H1 (cell line): ENCODE measurements around the gene THYN1. TPM values are rescaled to one million over a fixed set of nuclear protein-coding genes. Genes with fewer than 3 reads are reported as not detected.

Source experiments
- CTCF ChIA-PET: fragments of 300-600 bp; sonication (Branson Sonifier 250); formaldehyde crosslinking; loops from one replicate; lab custom pipeline; 2021; ENCODE audit not compliant: partially characterized antibody; lab: Charles Lee
- POLR2A ChIA-PET: fragments of 300-600 bp; sonication (Branson Sonifier 250); formaldehyde crosslinking; loops from one replicate; lab custom pipeline; 2021; ENCODE audit warnings: inconsistent platforms; ENCODE audit not compliant: partially characterized antibody; lab: Charles Lee
- DNase-seq, 2 experiments: peaks; one replicate each; pipeline versions ENCODE4 v3.0.0 to v3.0.0-alpha.2; 2010 to 2022; ENCODE audit warnings: low spot score in 2 of 2, low read depth in 1 of 2, mixed read lengths in 1 of 2
- FAIRE-seq: peaks from 2 replicates; lab custom pipeline; 2011; peaks lifted over from hg19 to GRCh38; lab: Jason Lieb, UNC
- H2AFZ ChIP-seq: 2 replicates; pipeline ENCODE4 v1.8.1; 2012; ENCODE audit warnings: low read length, inconsistent platforms
- H2AK5ac ChIP-seq: 2 replicates; pipeline ENCODE4 v1.6.1; 2013; ENCODE audit warnings: low read depth, low read length
- H2BK120ac ChIP-seq: replicated peaks from 2 replicates; pipeline ENCODE3; 2013; ENCODE audit warnings: low read depth, low read length, inconsistent platforms
- H2BK12ac ChIP-seq: 2 replicates; pipeline ENCODE4 v1.6.1; 2013; ENCODE audit warnings: low read depth, low read length
- H2BK15ac ChIP-seq: 2 replicates; pipeline ENCODE4 v1.6.1; 2013; ENCODE audit warnings: low read length
- H2BK20ac ChIP-seq: 2 replicates; pipeline ENCODE4 v1.6.1; 2013; ENCODE audit warnings: low read length
- H2BK5ac ChIP-seq: 2 replicates; pipeline ENCODE4 v1.6.1; 2013; ENCODE audit warnings: low read depth, low read length
- H3K14ac ChIP-seq: 2 replicates; pipeline ENCODE4 v1.6.1; 2013; ENCODE audit warnings: inconsistent platforms; ENCODE audit not compliant: insufficient read length
- H3K18ac ChIP-seq: 2 replicates; pipeline ENCODE4 v1.6.1; 2013; ENCODE audit warnings: low read length; ENCODE audit errors: extremely low read depth
- H3K23ac ChIP-seq: 2 replicates; pipeline ENCODE4 v1.6.1; 2013; ENCODE audit warnings: inconsistent platforms; ENCODE audit not compliant: insufficient read length
- H3K23me2 ChIP-seq: 2 replicates; pipeline ENCODE4 v1.6.1; 2013; ENCODE audit warnings: low read depth, low read length
- H3K27ac ChIP-seq: 2 replicates; pipeline ENCODE4 v1.6.1; 2011; ENCODE audit warnings: low read depth, low read length, inconsistent platforms
- H3K27me3 ChIP-seq, 4 experiments: replicated peaks in 1 of 4; 1 replicate in 1 of 4; 2 replicates in 3 of 4; pipeline versions ENCODE4 v1.6.1 to v1.8.1; 2011 to 2013; ENCODE audit warnings: low read length in 3 of 4, mild to moderate bottlenecking in 3 of 4, inconsistent platforms in 2 of 4, mixed read lengths in 2 of 4, moderate library complexity in 1 of 4; ENCODE audit not compliant: control insufficient read depth in 3 of 4, insufficient read depth in 3 of 4; ENCODE audit errors: extremely low read depth in 1 of 4
- H3K36me3 ChIP-seq, 4 experiments: 2 replicates each; pipeline versions ENCODE4 v1.6.1 to v1.8.1; 2011 to 2013; ENCODE audit warnings: mild to moderate bottlenecking in 4 of 4, low read length in 3 of 4, moderate library complexity in 2 of 4, control low read depth in 1 of 4, inconsistent platforms in 1 of 4; ENCODE audit not compliant: insufficient read depth in 4 of 4, control insufficient read depth in 2 of 4
- H3K4ac ChIP-seq: replicated peaks from 2 replicates; pipeline ENCODE3; 2013; ENCODE audit warnings: low read length, low read depth, mixed read lengths, inconsistent platforms; ENCODE audit not compliant: insufficient read length
- H3K4me1 ChIP-seq, 4 experiments: replicated peaks in 1 of 4; 1 replicate in 1 of 4; 2 replicates in 3 of 4; pipeline versions ENCODE4 v1.6.1 to v1.8.1; 2011 to 2013; ENCODE audit warnings: low read length in 3 of 4, inconsistent platforms in 2 of 4, mixed read lengths in 1 of 4; ENCODE audit not compliant: insufficient read depth in 4 of 4, control insufficient read depth in 3 of 4
- H3K4me2 ChIP-seq, 2 experiments: 2 replicates each; pipeline versions ENCODE4 v1.6.1 to v1.8.1; 2011 to 2013; ENCODE audit warnings: low read depth in 2 of 2, low read length in 2 of 2, control low read depth in 1 of 2, inconsistent platforms in 1 of 2, mild to moderate bottlenecking in 1 of 2; ENCODE audit not compliant: insufficient read depth in 1 of 2
- H3K4me3 ChIP-seq, 4 experiments: fragments of 200-600, 300-600 bp in 1 of 4; sonication (generic), shearing (Covaris generic), sonication (Bioruptor Twin) in 1 of 4; 2 replicates each; pipeline versions ENCODE4 v1.5.1 to v1.8.1; 2011 to 2016; ENCODE audit warnings: low read length in 4 of 4, low read depth in 3 of 4, control low read depth in 2 of 4, inconsistent platforms in 2 of 4, mild to moderate bottlenecking in 2 of 4, mixed read lengths in 1 of 4, moderate library complexity in 1 of 4; ENCODE audit not compliant: insufficient read depth in 2 of 4; ENCODE audit errors: extremely low read depth in 1 of 4
- H3K56ac ChIP-seq: replicated peaks from 2 replicates; pipeline ENCODE3; 2013; ENCODE audit warnings: low read depth, mild to moderate bottlenecking, mixed read lengths, low read length, inconsistent platforms; ENCODE audit not compliant: insufficient read length
- H3K79me1 ChIP-seq: 2 replicates; pipeline ENCODE4 v1.6.1; 2013; ENCODE audit warnings: low read depth, low read length, control low read depth
- H3K79me2 ChIP-seq, 2 experiments: 2 replicates each; pipeline versions ENCODE4 v1.6.1 to v1.8.1; 2012 to 2013; ENCODE audit warnings: low read length in 2 of 2, mild to moderate bottlenecking in 2 of 2, inconsistent platforms in 1 of 2; ENCODE audit not compliant: insufficient read depth in 2 of 2, control insufficient read depth in 1 of 2
- H3K9ac ChIP-seq, 4 experiments: replicated peaks in 1 of 4; 1 replicate in 1 of 4; 2 replicates in 3 of 4; pipeline versions ENCODE4 v1.6.1 to v1.8.1; 2011 to 2013; ENCODE audit warnings: low read depth in 3 of 4, low read length in 3 of 4, control low read depth in 2 of 4, mild to moderate bottlenecking in 2 of 4, moderate library complexity in 2 of 4, inconsistent platforms in 1 of 4; ENCODE audit errors: extremely low read depth in 1 of 4
- H3K9me3 ChIP-seq, 2 experiments: 2 replicates each; pipeline versions ENCODE4 v1.6.1 to v1.8.1; 2012 to 2013; ENCODE audit warnings: mild to moderate bottlenecking in 2 of 2, moderate library complexity in 2 of 2, control low read depth in 1 of 2, inconsistent platforms in 1 of 2, low read depth in 1 of 2, low read length in 1 of 2, mixed read lengths in 1 of 2; ENCODE audit not compliant: insufficient read depth in 2 of 2
- H4K20me1 ChIP-seq, 2 experiments: replicated peaks in 1 of 2; 2 replicates each; pipeline versions ENCODE3 to v1.8.1; 2011 to 2013; ENCODE audit warnings: inconsistent platforms in 2 of 2, low read length in 2 of 2, mild to moderate bottlenecking in 1 of 2; ENCODE audit not compliant: insufficient read depth in 2 of 2, control insufficient read depth in 1 of 2
- H4K5ac ChIP-seq: 2 replicates; pipeline ENCODE4 v1.6.1; 2013; ENCODE audit warnings: low read length, low read depth, mixed read lengths, inconsistent platforms; ENCODE audit not compliant: insufficient read length
- H4K8ac ChIP-seq: 2 replicates; pipeline ENCODE4 v1.8.0; 2013; ENCODE audit warnings: mild to moderate bottlenecking, moderate library complexity, low read length, inconsistent platforms; ENCODE audit not compliant: insufficient read depth; ENCODE audit errors: extremely low read depth
- H4K91ac ChIP-seq: replicated peaks from 2 replicates; pipeline ENCODE3; 2013; ENCODE audit warnings: low read length, mixed read lengths, inconsistent platforms; ENCODE audit not compliant: insufficient read length
- CBX8 ChIP-seq: fragments of 300-800, 300-1000 bp; sonication (generic); IDR thresholded peaks from 2 replicates; pipeline ENCODE4 v1.7.1; 2016; ENCODE audit warnings: low read depth, low read length, borderline replicate concordance
- CHD2 ChIP-seq: IDR thresholded peaks from 2 replicates; pipeline ENCODE4 v1.6.1; 2012; ENCODE audit warnings: low read length, improper control_type of control experiment
- CREB1 ChIP-seq: IDR thresholded peaks from 2 replicates; pipeline ENCODE4 v1.6.1; 2012; ENCODE audit warnings: inconsistent platforms
- EZH2 ChIP-seq: fragments of 200-600 bp; sonication (generic); IDR thresholded peaks from 2 replicates; pipeline ENCODE4 v1.7.1; 2012; ENCODE audit warnings: low read depth, mild to moderate bottlenecking, moderate library complexity, low read length, inconsistent platforms; ENCODE audit not compliant: severe bottlenecking
- KDM1A ChIP-seq: fragments of 200-600, 300-600 bp; sonication (generic); IDR thresholded peaks from 2 replicates; pipeline ENCODE4 v1.7.1; 2016; ENCODE audit warnings: mild to moderate bottlenecking, low read length, borderline replicate concordance
- KDM5A ChIP-seq: fragments of 200-600 bp; IDR thresholded peaks from 2 replicates; pipeline ENCODE4 v1.7.1; 2012; ENCODE audit warnings: mild to moderate bottlenecking, low read length, inconsistent platforms, mixed read lengths
- MAFK ChIP-seq: IDR thresholded peaks from 2 replicates; pipeline ENCODE4 v1.6.1; 2012; ENCODE audit warnings: low read depth, mild to moderate bottlenecking, improper control_type of control experiment, low read length
- NANOG ChIP-seq: IDR thresholded peaks from 2 replicates; pipeline ENCODE4 v1.6.1; 2011; ENCODE audit warnings: low read length, low read depth, mild to moderate bottlenecking, inconsistent platforms; ENCODE audit not compliant: insufficient read depth, poor library complexity, severe bottlenecking
- SIX5 ChIP-seq: IDR thresholded peaks from 2 replicates; pipeline ENCODE4 v1.6.1; 2011; ENCODE audit warnings: mild to moderate bottlenecking, low read depth, low read length
- SRF ChIP-seq: IDR thresholded peaks from 2 replicates; pipeline ENCODE4 v1.6.1; 2011; ENCODE audit warnings: mild to moderate bottlenecking, low read depth, low read length, moderate library complexity
- WGBS, 2 experiments: shearing (Covaris generic) in 1 of 2; methylation state at CpG; one replicate each; pipeline versions ENCODE4 v1.1.6 to v1.1.7; 2013 to 2015; ENCODE audit warnings: low lambda C conversion rate in 2 of 2, mixed read lengths in 2 of 2, inconsistent platforms in 1 of 2, low coverage in 1 of 2, missing lambda C conversion rate in 1 of 2; ENCODE audit not compliant: insufficient replicate concordance in 2 of 2, insufficient coverage in 1 of 2, insufficient read length in 1 of 2; ENCODE audit errors: extremely low coverage in 1 of 2, missing lambda C conversion rate in 1 of 2; 5-methylcytosine and 5-hydroxymethylcytosine counted together
- polyA plus RNA-seq, 7 experiments: library from polyadenylated mRNA; depleted of rRNA in 3 of 7; stranded (reverse) in 5 of 7; unstranded in 2 of 7; fragments of >200 nt in 5 of 7; fragments of 200-250 nt in 2 of 7; gene quantifications; 1 replicate in 5 of 7; 2 replicates in 1 of 7; 4 replicates in 1 of 7; pipeline versions ENCODE4 v1.2.1 to v1.2.3, GENCODE V29; 2011 to 2013; ENCODE audit warnings: missing spikeins in 2 of 7, mixed read lengths in 2 of 7
- total RNA-seq: library from RNA; stranded (reverse); fragmentation: NEBNext Ultra II Directional; extraction: Animal tissue kit (Norgen Biotek cat#: 25700); gene quantifications from 2 replicates; pipeline ENCODE4 v1.2.1, GENCODE V29; 2021
- TF ChIP-seq, protein P1 (sequence below): IDR thresholded peaks from 2 replicates; pipeline ENCODE4 v1.6.1; 2011; ENCODE audit warnings: low read length, improper control_type of control experiment
- TF ChIP-seq, protein P2 (sequence below): IDR thresholded peaks from 2 replicates; pipeline ENCODE4 v1.6.1; 2012; ENCODE audit warnings: inconsistent platforms

Gene THYN1
- total and polyA plus RNA-seq, 2 of the 8 experiments (the other 6 are each of a cell fraction or from before 2014, with no cell fraction given) = 77.3 to 95.1 TPM

DNA sequence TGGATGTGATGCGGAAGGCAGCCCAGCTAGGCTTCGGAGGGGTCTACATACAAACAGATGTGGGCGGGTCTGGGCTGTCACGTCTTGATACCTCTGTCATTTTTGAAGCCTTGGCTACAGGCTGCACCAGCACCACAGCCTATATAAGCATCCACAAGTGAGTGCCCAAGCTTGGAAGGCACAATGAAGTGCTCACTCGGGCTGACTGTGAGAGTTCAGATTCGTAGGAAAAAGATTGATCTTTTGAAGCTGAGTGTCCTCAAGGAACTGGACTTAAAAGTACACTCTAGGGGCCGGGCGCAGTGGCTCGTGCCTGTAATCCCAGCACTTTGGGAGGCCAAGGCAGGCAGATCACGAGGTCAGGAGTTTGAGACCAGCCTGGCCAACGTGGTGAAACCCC is 3.9 kb upstream of the THYN1 start:
- peaks cover under 1 to 24% of the 10 kb centered on the region in 2 experiments; a peak in 3 of 4 replicates for H3K79me2 ChIP-seq
- H3K4me2 ChIP-seq = no peak overlapping the region
- POLR2A ChIA-PET = interaction anchor here (0.7 to 2.0 kb wide), 5 partner anchors 8 to 19 kb away, joined by 3 to 4 read pairs (median 3); partner anchors contain the start of gene GLB1L3
- H3K27me3 ChIP-seq = no peaks in the 10 kb centered on the region
- H3K9ac ChIP-seq = no peak overlapping the region
- H3K27ac ChIP-seq = no peak overlapping the region
- H3K79me1 ChIP-seq = peaks cover 15% of the 10 kb centered on the region; the same call in 1 of the 2 replicates
- FAIRE-seq (no peak), DNase-seq (no peak)
- no peak overlapping the region for H4K91ac ChIP-seq
- H2AFZ ChIP-seq = no peak overlapping the region
- no peak overlapping the region for H3K4ac ChIP-seq
- H4K20me1 ChIP-seq = peaks cover 2 to 4% of the 10 kb centered on the region in 2 experiments
- peaks cover 13% of the 10 kb centered on the region; the same call in 1 of the 2 replicates for H3K23me2 ChIP-seq
- whole genome bisulfite sequencing, 2 experiments = 96% methylated on average over 11 of the region's 11 CpGs; no CpG with 5 or more reads in 1 of the 2 experiments
- H2BK120ac ChIP-seq = no peak overlapping the region
- no peak overlapping the region for H4K8ac ChIP-seq
- no peak overlapping the region for H3K23ac ChIP-seq
- H2AK5ac ChIP-seq = no peak overlapping the region
- peaks cover 0 to under 1% (median 0%) of the 10 kb centered on the region in 4 experiments; a peak in 1 of 7 replicates for H3K4me1 ChIP-seq
- no peaks in the 10 kb centered on the region for H3K9me3 ChIP-seq
- no peak overlapping the region for H2BK20ac ChIP-seq
- no peak overlapping the region for H2BK12ac ChIP-seq
- H2BK5ac ChIP-seq = no peak overlapping the region
- no peak overlapping the region for H3K18ac ChIP-seq
- H4K5ac ChIP-seq = no peak overlapping the region
- no peak overlapping the region for H2BK15ac ChIP-seq
- H3K36me3 ChIP-seq = peaks cover 11 to 44% (median 29%) of the 10 kb centered on the region in 4 experiments; a peak in 7 of 8 replicates
- H3K4me3 ChIP-seq = no peak overlapping the region
- no peak overlapping the region for H3K14ac ChIP-seq
- CTCF ChIA-PET = interaction anchor here (0.9 to 1.2 kb wide), 2 partner anchors 16 to 36 kb away, joined by 3 read pairs; no protein-coding TSS in a partner anchor
- no peak overlapping the region for H3K56ac ChIP-seq
- TF ChIP-seq, protein P1, sequence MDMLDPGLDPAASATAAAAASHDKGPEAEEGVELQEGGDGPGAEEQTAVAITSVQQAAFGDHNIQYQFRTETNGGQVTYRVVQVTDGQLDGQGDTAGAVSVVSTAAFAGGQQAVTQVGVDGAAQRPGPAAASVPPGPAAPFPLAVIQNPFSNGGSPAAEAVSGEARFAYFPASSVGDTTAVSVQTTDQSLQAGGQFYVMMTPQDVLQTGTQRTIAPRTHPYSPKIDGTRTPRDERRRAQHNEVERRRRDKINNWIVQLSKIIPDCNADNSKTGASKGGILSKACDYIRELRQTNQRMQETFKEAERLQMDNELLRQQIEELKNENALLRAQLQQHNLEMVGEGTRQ = no peak
- TF ChIP-seq NANOG (no peak), MAFK (no peak), SRF (no peak), CBX8 (no peak), EZH2 (no peak), KDM1A (no peak), KDM5A (no peak), CHD2 (no peak), CREB1 (no peak), SIX5 (no peak)
- TF ChIP-seq, protein P2, sequence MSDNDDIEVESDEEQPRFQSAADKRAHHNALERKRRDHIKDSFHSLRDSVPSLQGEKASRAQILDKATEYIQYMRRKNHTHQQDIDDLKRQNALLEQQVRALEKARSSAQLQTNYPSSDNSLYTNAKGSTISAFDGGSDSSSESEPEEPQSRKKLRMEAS = no peak
